Measurements from ENCODE around the gene DIS3L.
"Not testable (repeated sequence)": the region's sequence is repeated elsewhere in the genome, so short reads cannot be mapped to it uniquely, and the experiment has no call there.

The DIS3L gene

DNA sequence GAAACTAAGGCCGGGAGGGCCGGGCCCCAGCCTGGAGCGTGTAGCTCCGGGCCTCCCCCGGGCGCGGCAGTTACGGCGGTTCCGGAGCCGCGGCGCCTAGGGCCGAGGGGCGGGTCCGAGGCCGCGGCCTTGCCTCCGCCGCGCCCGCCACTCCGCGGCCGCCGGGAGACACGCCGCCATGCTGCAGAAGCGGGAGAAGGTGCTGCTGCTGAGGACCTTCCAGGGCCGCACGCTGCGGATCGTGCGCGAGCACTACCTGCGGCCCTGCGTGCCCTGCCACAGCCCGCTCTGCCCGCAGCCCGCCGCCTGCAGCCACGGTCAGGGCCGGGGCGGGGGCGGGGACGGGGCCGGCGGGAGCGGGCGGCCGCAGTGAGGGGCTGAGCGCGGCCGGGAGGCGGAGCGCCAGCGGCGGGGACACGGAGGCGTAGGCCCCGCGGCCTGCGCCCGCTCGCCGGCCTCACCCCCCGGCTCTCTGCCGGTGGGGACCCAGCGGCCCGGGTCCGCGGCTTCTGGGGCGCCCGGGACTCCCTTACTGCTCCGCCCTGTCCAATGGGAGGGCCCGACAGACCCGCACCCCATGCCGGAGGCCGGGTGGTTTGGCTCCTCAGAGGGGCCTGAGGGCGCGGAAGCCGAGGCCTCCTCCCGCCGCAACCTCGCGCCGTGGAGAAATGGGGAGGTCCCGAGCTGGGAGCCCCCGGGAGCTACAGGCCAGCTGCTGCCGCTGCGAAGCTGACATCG lies at the start of gene DIS3L:
DIS3L (plus strand) TSS at position 150 of the 738 bp plus-strand sequence; CDS start at position 179, 29 bp downstream.
- peak; percentile 62 for DNase-seq (ENCODE audit: low read depth, low spot score)

DNA sequence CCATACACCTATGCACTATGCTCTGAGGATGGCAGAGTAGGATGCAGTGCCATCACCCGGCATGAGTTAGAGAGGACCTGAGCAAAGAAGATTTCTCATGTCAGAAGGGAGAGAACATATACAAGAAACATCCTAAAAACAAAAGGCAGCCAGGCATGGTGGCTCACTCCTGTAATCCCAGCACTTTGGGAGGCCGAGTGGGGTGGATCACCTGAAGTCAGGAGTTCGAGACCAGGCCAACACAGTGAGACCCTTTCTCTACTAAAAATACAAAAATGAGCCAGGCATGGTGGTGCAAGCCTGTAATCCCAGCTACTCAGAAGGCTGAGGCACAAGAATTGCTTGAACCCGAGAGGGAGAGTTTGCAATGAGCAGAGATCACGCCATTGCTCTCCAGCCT lies 47.5 kb upstream of the DIS3L start:
- not testable (repeated sequence) for DNase-seq (ENCODE audit: low read depth, low spot score)

DNA sequence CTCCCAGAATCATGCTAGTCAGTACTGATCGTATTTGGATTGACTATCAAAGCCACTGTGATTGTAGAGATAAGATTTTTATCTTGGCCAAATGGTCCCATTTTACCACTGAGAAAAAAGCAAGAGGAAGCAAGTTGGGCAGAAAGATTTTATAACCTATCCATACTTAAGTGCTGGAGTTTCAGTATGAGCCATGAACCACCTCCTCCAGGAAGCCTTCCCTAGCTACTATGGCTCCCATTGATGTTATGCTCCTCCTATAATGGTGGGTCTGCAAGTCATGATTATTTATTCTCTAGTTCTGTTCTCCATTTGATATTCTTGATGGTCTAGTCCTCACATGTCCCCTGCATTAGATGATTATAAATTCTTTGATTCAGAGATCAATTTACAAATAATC lies 46.4 kb upstream of the DIS3L start:
- DNase-seq (ENCODE audit: low read depth, low spot score): no peak

DNA sequence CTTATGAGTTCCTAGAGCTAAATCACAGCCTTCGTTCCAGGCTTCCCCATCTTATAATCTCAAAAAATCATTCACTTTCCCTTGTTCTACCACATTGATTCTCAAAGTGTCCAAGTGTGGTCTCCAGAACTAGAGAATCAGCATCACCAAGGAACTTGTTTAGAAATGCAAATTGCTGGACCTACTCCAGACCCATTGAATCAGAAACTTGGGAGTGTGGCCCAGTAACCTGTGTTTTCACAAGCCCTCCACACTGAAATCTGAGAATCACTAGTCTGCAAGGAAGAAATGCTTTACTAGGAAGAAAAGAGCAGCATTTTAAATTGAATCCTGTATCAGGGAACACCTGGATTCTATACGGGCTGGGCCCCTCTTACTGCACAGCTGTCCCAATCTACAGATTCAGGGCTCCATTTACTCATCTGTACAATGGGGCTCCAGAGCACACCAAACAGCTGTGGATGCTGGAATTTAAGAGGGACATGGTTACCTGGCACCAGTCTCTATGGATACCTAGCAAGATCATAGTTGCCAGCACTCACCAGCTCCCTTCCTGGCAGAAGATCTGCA lies 43.7 kb upstream of the DIS3L start:
- no peak for DNase-seq (ENCODE audit: low read depth, low spot score)

DNA sequence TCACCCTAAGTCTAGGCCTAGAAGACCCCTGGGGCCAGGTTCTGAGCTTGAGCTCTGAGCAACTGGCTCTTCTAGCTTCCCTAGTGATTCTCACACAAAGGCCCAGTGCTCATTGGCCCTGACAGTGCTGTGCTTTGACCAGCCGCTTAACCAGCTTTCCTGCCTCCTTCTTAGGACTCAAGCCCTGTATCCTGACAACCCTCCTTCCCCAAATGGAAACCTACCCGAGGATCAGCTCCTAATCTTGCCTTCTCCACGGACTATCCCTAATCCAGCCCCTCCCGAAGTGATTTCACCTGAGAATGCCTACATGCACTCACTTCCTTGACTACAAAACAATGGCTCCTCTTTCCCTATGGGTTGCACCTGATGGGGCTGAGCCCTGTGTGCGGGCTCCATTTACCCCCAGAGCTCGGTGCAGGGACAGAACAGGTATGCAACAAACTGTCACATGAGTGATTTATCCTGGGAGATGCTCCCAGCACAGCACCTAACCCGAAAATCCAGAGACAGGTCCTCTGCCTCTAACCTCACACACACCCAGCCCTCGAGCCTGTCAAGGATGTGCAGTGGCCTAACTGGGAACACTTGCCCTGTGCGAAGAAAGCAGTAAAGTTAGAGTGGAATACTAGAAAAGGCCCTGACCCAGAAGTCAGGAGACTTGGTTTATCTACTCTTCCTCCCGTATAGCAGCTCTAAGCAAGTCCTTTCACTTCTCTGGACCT lies 42.1 kb upstream of the DIS3L start:
- DNase-seq (ENCODE audit: low read depth, low spot score): peak; percentile 28

DNA sequence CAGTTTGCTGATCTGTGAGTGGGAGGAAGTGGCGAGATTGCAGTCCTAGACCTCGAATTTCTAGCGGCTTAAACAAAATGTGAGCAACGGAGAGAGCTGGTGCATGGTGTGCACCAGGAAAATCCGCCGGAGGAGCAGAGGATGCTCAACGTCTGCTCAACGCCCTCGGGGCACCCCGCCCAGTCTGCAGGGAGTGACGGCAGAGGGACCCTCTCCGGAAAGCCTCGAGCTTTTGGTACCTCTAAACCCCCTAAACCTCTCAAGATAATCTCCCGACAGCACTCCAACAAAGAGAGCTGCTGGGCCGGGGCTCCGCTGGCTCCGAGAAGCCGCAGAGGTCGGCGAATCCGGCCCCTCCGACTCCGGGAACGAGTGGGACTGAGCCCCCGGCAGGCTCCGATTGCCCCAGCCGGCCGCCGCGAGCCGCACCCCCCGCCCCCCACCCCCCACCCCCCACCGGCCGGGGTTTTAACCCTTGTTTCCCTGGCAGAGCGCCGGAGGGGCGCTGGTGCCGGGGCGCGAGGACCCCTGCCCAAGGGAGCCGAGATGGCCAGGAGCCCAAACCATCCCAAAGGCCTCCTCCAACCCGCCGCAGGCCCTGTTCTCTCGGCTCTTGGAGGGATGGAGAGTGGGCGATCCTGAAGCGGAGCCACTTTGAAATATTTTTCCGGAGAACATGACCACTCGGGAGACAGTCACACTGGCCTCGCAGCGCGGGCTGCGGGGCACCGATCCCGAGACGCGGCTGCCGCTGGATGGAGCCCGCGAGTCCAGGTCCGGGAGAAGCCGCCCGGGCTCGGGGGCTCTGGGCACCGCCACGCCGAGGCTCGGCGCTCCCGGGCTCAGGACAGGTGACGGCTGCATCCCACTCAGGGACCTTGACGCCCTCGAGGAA lies 41.3 kb upstream of the DIS3L start:
- peak; percentile 64 for DNase-seq (ENCODE audit: low read depth, low spot score)

DNA sequence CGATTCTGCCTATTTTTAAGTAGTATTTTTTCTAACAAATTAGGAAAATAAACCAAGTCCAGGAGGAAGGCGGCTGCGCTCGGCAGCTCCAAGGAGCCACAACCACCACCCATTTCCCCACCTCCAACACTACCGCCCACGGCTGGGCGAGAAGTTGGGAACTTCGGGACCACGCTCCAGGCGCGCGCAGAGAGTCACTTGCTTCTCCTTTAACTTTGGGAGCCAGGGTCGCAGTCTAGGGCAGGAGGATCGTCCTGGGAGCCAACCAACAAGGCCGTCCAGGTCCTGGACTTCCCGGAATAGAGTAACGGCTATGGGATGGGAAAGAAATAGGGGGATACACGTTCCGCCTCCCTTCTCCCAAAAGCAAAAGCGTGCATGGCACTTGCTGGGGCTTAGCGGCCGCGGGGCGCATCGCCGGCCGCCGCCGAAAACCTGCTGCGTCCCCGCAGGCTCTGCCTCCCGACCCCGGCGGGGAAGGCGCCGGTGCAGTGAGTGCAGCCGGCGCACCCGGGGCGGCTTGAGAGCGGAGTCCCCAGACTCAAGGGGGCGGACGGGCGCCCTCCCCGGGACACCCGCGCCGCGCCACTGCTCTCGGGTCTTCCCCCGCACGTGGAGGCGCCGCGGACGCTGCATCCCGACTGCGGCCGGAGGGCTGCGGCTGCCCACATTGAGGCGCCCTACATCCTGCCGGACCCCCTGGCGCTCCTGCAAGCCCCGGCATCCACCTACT lies 40.5 kb upstream of the DIS3L start:
- DNase-seq (ENCODE audit: low read depth, low spot score): peak; percentile 59

DNA sequence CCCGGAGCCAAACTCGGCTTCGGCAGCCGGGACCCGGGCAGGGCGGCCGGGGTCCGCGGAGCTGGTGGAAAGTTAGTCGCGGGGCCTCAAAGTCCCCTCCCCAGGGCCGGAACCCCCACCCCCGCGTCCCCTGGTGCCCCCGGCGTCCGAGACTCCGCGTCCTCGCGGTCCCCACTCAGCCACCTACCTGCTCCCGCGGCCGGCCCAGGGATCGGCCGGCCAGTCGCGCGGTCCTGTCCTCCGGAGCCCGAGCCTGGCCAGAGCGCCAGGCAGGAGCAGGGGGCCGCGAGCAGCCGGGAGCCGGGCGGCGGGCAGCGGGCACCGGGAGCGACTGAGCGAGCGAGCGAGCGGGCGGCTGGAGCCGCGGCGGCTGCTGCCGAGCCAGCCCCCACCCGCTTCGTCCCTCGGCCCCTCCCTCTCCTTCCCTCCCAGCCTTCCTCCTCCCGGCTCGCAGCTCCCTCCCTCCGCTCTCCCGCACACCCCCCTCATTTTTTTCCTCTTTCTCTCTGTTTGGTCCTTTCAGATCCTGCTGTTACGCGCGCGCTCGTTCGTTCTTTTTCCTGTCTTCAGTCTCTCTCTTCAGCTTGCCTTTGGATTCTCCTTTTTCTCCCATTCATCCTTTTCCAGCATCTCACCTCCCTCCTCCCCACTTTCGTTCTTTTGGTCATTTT lies 39.8 kb upstream of the DIS3L start, which contains the start of gene MEGF11:
MEGF11 (minus strand) TSS at position 333 of the 671 bp plus-strand sequence. CDS start 125,347 bp downstream, outside the sequence.
- peak; percentile 54 for DNase-seq (ENCODE audit: low read depth, low spot score)

DNA sequence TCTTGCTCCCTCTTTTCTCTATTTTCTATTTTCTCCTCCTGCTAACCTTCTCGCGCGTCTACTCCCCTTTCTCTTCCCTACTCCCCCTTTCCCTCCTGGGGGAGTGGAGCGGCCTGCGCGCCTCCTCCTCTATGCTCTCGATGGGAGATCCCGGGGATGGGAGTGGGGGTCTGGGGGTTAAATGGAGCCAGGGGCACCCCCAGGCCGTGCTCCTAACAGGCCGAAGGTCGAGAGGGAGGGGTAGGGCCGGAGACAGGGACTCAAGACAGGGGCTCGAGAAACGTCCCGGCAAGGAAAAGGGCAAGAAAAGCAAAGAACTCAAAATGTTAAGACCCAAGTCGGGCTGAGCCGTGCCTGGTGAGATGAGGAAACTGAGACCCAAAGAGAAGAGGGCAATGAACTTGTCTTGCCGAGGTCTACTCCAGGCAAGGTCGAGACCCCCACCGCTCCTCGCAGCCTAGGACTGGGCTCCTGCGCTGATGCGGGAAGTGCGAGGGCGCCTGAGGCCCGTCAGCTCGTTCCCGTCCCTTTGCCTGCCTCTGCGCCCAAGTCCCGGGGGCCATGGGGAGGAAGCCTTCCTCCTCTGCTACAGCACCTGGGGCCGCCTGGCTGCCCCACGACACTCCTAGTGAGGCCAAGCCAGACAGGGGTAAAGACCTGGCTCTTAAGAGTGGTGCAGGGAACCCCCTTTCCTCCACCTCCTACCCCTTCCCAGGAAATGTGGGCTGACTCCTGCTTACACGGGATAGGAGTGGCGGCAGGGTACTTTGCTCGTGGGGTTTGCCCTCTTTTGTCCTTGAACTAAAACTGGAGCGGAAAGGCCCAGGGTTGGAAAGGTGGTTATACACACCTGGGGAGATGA lies 39.0 kb upstream of the DIS3L start:
- DNase-seq (ENCODE audit: low read depth, low spot score): peak; percentile 56

DNA sequence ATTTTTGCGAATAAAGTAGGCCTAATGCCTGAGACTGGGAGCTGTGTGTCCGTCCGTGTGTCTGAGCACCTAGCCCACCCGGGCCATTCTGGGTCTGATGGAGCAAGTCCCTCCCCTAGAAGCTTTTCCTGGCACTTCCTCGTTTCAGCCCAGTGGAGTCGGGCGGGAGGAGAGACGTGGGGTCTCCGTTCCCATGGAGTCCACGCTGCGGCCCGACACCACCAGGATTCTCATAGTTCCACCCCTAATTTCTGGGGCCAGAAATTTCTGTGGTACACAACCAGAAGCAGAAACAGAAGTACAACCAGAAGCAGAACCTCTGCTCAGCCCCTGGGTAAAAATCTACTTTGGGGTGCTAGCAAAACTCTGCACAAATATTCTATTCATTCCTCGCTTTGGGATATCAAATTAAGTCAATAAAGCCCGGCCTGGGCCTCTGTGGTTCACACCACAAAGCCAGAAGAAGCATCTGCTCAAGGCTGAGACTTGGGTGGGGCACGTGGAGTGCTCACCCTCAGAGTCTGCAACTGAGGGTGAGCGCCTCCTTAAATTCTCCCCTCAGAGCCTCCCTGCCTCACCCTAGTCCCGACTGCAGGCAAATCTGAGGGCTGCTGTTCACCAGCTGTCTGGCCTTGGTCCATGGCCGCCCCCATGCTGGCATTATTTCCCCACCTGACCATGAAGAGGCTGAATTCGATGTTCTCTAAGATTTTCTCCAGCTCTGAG lies 38.3 kb upstream of the DIS3L start:
- no peak for DNase-seq (ENCODE audit: low read depth, low spot score)

DNA sequence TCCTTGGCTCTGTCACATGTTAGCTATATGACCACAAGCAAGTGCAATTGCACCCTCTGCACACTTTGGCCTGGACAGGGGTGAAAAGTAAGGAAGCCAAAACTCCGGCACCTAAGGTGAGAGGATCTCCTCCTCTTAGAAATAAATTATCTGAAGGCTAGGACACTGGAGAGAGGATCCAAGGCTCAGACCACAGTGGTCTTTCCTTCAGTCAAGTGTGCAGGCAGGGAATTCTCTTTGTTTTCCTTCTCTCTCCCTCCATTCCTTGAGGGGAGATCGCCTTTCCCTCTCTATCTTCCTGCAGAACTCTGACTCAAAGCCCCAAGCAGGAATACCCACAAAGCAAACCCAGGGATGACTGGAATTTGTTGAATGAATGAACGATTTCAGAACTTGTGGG lies 36.7 kb upstream of the DIS3L start:
- DNase-seq (ENCODE audit: low read depth, low spot score): no peak

DNA sequence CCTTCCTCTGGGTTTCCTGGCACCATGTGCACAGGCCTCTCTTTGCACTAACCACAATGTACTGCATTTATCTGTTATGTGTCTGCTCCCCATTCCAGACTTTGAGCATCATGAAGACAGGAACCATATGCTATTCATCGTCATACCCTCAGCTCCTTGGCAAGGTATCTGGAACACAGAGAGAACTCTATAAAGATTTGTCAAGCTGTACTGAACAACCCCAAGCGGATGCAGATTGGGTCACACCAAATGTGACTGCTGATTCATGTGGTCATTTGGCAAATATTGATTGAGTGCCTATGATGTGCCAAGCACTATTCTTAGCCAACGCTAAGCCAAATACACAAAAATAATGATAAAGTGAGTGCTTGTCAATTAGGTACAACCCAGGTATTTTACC lies 32.3 kb upstream of the DIS3L start:
- no peak for DNase-seq (ENCODE audit: low read depth, low spot score)

DNA sequence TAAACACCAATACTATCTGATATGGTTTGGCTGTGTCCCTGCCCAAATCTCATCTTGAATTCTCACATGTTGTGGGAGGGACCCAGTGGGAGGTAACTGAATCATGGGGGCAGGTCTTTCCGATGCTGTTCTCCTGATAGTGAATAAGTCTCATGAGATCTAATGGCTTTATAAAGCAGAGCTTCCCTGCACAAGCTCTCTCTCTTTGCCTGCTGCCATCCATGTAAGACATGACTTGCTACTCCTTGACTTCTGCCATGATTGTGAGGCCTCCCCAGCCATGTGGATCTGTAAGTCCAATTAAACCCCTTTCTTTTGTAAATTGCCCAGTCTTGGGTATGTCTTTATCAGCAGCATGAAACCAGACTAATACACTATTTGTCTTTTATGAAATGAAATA lies 30.5 kb upstream of the DIS3L start:
- not testable (repeated sequence) for DNase-seq (ENCODE audit: low read depth, low spot score)

DNA sequence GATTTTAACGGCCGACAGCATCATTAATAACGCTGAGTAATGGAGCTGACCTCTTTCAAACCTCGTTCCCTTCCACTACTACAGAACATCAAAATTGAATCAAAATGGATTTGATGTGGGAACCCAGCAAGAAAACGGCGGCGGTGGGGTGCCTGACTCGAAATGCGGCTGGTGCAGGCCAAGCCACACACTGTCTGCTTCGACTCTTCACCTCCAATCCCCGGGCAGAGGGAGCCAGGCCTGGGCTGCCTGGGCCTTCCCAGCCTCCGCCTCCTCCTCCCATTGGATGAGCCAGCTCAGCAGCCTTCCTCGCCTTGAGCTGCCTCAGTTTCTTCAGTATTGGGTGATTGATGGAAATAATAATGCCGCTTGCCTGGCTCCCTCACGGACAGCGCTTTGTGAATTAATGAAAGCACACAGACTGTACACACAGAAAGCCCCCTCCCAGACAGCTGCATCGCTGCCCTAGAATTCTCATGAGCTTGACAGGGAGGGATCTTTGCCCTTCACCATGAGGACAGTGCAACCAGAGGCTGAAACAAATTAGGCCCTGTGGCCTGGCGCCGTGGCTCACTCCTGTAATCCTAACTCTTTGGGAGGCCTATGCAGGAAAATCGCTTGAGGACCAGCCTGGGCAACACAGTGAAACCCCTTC lies 28.4 kb upstream of the DIS3L start:
- no peak for DNase-seq (ENCODE audit: low read depth, low spot score)

DNA sequence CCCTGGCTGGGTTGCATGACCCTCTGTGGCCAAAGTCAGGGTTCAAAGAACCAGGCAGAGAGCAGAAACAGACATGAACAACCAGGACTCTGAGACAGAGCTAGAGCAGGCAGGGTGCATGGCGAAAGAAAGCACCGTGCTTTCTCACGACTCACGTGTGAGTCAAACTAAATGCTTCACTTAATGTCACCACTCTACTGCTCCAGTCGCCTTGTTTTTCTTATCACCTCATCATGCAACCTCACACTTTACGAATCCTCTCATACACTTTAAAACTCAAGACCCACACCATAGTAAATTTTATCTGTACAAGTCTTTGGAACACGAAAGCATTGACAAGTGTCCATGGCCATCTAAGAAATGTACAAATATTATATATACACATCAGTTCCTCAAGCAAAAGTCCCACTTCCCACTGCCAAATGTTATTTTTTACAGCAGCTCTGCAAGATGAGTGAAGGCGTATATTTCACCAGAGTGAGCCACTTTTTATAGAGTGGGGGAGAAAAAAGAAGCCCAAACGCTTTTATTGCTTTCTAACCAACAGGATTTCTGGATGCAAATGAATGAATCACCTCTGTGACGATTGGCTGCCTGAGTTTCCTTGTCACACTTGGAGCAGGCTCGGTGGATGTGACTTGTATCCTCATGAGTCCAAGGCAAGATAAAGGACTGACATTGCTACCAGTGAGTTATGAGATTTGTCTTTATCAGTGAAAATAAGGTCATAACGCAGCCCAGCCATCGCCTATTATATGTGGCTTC lies 23.9 kb upstream of the DIS3L start:
- DNase-seq (ENCODE audit: low read depth, low spot score): peak; percentile 41

DNA sequence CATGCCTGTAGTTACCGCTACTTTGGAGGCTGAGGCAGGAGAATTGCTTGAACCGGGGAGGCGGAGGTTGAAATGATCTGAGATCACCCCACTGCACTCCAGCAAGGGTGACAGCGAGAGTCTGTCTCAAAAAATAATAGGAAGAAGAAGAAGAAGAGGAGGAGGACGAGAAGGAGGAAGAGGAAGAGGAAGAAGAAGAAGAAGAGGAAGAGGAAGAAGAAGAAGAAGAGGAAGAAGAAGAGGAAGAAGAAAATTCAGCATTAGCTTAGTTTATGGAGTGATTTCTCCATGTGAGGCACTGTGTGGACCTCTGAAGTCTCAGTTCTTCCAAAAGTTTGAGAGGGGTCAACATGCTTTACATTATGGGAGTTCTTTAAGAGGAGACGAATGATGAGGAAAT lies 22.4 kb upstream of the DIS3L start:
- no peak for DNase-seq (ENCODE audit: low read depth, low spot score)

DNA sequence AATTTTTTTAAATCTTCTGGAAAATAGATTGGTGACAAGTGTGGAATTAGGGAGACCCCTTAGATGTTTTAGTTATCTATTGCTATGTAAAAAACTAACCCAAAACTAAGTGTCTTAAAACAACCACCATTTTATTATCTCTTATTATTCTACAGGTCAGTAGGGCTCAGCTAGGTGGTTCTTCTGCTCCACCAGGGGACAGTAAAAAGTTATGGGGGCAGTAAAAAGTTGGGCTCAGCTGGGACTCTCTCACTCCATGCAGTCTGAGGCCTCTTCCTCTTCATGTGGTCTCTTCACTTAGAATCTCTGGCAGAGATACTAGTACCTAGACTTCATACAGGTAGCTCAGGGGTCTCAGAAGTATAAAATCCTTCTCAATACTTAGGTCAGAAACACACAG lies 18.0 kb upstream of the DIS3L start:
- no peak for DNase-seq (ENCODE audit: low read depth, low spot score)

All from ELF-1 (cell line).